Measurements from ENCODE around the gene SPATA19. TPM values are rescaled to one million over a fixed set of nuclear protein-coding genes. Genes with fewer than 3 reads are reported as not detected.

SPATA19 gene
- total RNA-seq, 2 experiments from 2014 or later, result not detected

GRCh38 chr11:133797554-133797953, 47.8 kb downstream of the SPATA19 start:
- no peak overlapping the region for H3K27ac Mint-ChIP-seq
- H3K4me3 Mint-ChIP-seq, result no peak overlapping the region
- DNase-seq (peak; percentile 9), ATAC-seq (no peak)
- H3K36me3 Mint-ChIP-seq, result no peaks in the 10 kb centered on the region
- H3K9me3 Mint-ChIP-seq (ENCODE audit: low read depth), result peaks cover 4% of the 10 kb centered on the region
- no peaks in the 10 kb centered on the region for H3K27me3 Mint-ChIP-seq
- H3K4me1 Mint-ChIP-seq, result no peaks in the 10 kb centered on the region
- CTCF ChIA-PET, result no interaction called here

DNA sequence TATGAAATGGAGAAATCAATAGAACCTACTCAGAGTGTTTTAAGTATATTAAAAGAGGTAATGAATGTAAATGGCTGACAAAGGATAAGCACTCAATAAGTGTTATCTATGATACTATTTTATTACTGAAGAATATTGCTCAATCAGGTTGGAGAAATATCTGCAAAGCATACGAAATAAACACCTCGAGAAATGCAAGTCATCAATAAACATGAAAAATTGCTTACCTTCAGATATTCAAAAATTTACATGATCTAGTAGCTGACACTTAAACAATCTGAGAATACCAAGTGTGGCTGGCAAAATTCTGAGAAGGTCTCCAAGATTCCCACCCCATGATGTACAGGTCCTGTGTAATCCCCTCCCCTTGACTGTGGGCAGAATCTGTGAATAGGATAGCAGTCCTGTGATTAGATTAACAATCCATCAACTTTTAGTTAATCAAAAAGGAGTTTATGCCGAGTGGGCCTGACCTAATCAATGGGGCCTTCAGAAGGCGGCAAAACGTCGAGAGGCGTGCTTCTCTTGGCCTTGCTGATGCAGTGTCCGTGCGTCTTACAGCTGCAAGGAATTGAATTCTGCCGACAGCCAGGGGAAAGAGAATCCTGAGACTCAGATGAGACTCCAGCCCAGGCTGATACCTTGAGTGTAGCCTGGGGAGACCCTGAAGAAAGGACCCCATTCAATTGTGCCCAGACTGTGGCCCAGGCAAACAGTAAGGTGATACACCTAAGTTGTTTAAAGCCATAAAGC, 49.1 kb downstream of the SPATA19 start:
- no peak for ATAC-seq
- Mint-ChIP-seq H3K4me1 (no peaks in the 10 kb centered on the region), H3K9me3 (ENCODE audit: low read depth) (peaks cover 6% of the 10 kb centered on the region), H3K27me3 (no peaks in the 10 kb centered on the region), H3K4me3 (no peak overlapping the region), H3K36me3 (no peaks in the 10 kb centered on the region), H3K27ac (no peak overlapping the region)
- peak; percentile 14 for DNase-seq
- CTCF ChIA-PET, result no interaction called here

- CTCF ChIA-PET, result no interaction called here
- Mint-ChIP-seq H3K4me3 (no peak overlapping the region), H3K9me3 (ENCODE audit: low read depth) (peaks cover 6% of the 10 kb centered on the region), H3K27ac (no peak overlapping the region), H3K36me3 (no peaks in the 10 kb centered on the region), H3K27me3 (no peaks in the 10 kb centered on the region), H3K4me1 (no peaks in the 10 kb centered on the region)
- ATAC-seq, result no peak
- no peak for DNase-seq
Measured at GRCh38 chr11:133795088-133795487, 50.2 kb downstream of the SPATA19 start.

GRCh38 chr11:133794205-133794604, 51.1 kb downstream of the SPATA19 start:
- Mint-ChIP-seq H3K9me3 (ENCODE audit: low read depth) (peaks cover 6% of the 10 kb centered on the region), H3K27me3 (no peaks in the 10 kb centered on the region), H3K4me3 (no peak overlapping the region), H3K27ac (no peak overlapping the region), H3K4me1 (no peaks in the 10 kb centered on the region), H3K36me3 (no peaks in the 10 kb centered on the region)
- CTCF ChIA-PET, result no interaction called here
- no peak for DNase-seq
- no peak for ATAC-seq

- Mint-ChIP-seq H3K4me3 (no peak overlapping the region), H3K27me3 (peaks cover 4% of the 10 kb centered on the region), H3K9me3 (ENCODE audit: low read depth) (peaks cover 6% of the 10 kb centered on the region), H3K27ac (no peak overlapping the region), H3K36me3 (no peaks in the 10 kb centered on the region), H3K4me1 (no peaks in the 10 kb centered on the region)
- DNase-seq (peak; percentile 26), ATAC-seq (no peak)
- CTCF ChIA-PET, result no interaction called here
Measured at GRCh38 chr11:133793271-133794035, 51.9 kb downstream of the SPATA19 start.

- Mint-ChIP-seq H3K27me3 (peaks cover 24% of the 10 kb centered on the region), H3K9me3 (ENCODE audit: low read depth) (peaks cover 6% of the 10 kb centered on the region), H3K36me3 (no peaks in the 10 kb centered on the region), H3K4me3 (no peak overlapping the region), H3K4me1 (no peaks in the 10 kb centered on the region), H3K27ac (no peak overlapping the region)
- DNase-seq, result no peak
- ATAC-seq, result no peak
- CTCF ChIA-PET, result no interaction called here
Measured at GRCh38 chr11:133790995-133791394, 54.3 kb downstream of the SPATA19 start.

Other genes starting within 250 kb of the SPATA19 start
- 10 to 100 TPM; 19.6 to 34.5 TPM for gene IGSF9B, start 111.5 kb upstream of the SPATA19 start, total RNA-seq
- gene JAM3, start 223.6 kb upstream of the SPATA19 start, total RNA-seq, result 1 to 10 TPM; 3.2 to 4.4 TPM